Anterior cingulate cortex (tissue), 58 donors: ENCODE measurements around the gene FAM43A.

Experiments
- DNase-seq, 58 donors: peaks; one replicate each; lab custom pipeline; 2025; lab: John Stamatoyannopoulos, UW

The FAM43A gene

GRCh38 chr3:194685718-194686413 is at the start of gene FAM43A:
Gene FAM43A, plus strand, starts transcription at chr3:194685883. Its CDS starts 944 bp downstream, at chr3:194686827.
- peak in 57 of 58 donors; percentile 13 to 92 (median 74) for DNase-seq

- no peak for DNase-seq
Measured at GRCh38 chr3:194637066-194637465, 48.6 kb upstream of the FAM43A start.

GRCh38 chr3:194637541-194638400 is 47.9 kb upstream of the FAM43A start:
- DNase-seq: no peak

- DNase-seq: no peak
Measured at GRCh38 chr3:194638991-194639605, 46.6 kb upstream of the FAM43A start.

GRCh38 chr3:194640829-194641228 is 44.9 kb upstream of the FAM43A start:
- no peak for DNase-seq

GRCh38 chr3:194642769-194643168 is 42.9 kb upstream of the FAM43A start:
- no peak for DNase-seq

- DNase-seq: no peak
Measured at GRCh38 chr3:194647747-194648146, 37.9 kb upstream of the FAM43A start.

GRCh38 chr3:194654443-194654842 is 31.2 kb upstream of the FAM43A start:
- no peak for DNase-seq

- DNase-seq: no peak
Measured at GRCh38 chr3:194657439-194657838, 28.2 kb upstream of the FAM43A start.

GRCh38 chr3:194658477-194659242 is 27.0 kb upstream of the FAM43A start:
- no peak for DNase-seq

GRCh38 chr3:194659778-194660177 is 25.9 kb upstream of the FAM43A start:
- no peak for DNase-seq

- no peak for DNase-seq
Measured at GRCh38 chr3:194661374-194661773, 24.3 kb upstream of the FAM43A start.

GRCh38 chr3:194661946-194662345 is 23.7 kb upstream of the FAM43A start:
- no peak for DNase-seq

- DNase-seq: no peak
Measured at GRCh38 chr3:194664857-194665256, 20.8 kb upstream of the FAM43A start.

- no peak for DNase-seq
Measured at GRCh38 chr3:194667363-194667762, 18.3 kb upstream of the FAM43A start.

- peak in 1 of 58 donors; percentile 33 for DNase-seq
Measured at GRCh38 chr3:194671511-194671899, 14.2 kb upstream of the FAM43A start.

- DNase-seq: peak in 57 of 58 donors; percentile 26 to 93 (median 82)
Measured at GRCh38 chr3:194671900-194672808, 13.5 kb upstream of the FAM43A start, which contains the start of gene LSG1. Gene LSG1, minus strand, starts transcription at chr3:194672191. Its CDS starts 29 bp downstream, at chr3:194672162.

GRCh38 chr3:194672876-194673275 is 12.8 kb upstream of the FAM43A start:
- DNase-seq: no peak

- peak in 1 of 58 donors; percentile 20 for DNase-seq
Measured at GRCh38 chr3:194673761-194674160, 11.9 kb upstream of the FAM43A start.
